Measurements from ENCODE around the gene KAT8. TPM values are rescaled to one million over a fixed set of nuclear protein-coding genes. Genes with fewer than 3 reads are reported as not detected.
A peak's percentile ranks its signal among the peaks of the same experiment; 100 is the strongest.

Gene KAT8
- total and polyA plus RNA-seq, 9 of the 15 experiments (the other 6 are each of a cell fraction or from before 2014, with no cell fraction given) = 10.0 to 98.5 (median 76.4) TPM

- no peak for TF ChIP-seq HES1 (IDR thresholded peaks at IDR 0.05; ENCODE audit: low read depth)
- TF ChIP-seq ETS2 (tag; IDR thresholded peaks at IDR 0.05; ENCODE audit: borderline replicate concordance, poor library complexity, severe bottlenecking) = no peak
- TF ChIP-seq NR0B1 (IDR thresholded peaks at IDR 0.05; ENCODE audit: partially characterized antibody) = no peak
- TF ChIP-seq HEY1 (CRISPR knock-in tag; IDR thresholded peaks at IDR 0.05; ENCODE audit: borderline replicate concordance) = 0 out of 2 replicates have a peak, but pooled peaks have one; percentile 35
- TF ChIP-seq ZNF124 (CRISPR knock-in tag; IDR thresholded peaks at IDR 0.05) = 0 out of 2 replicates have a peak, but pooled peaks have one; percentile 16
- no peak for TF ChIP-seq CREB5 (CRISPR knock-in tag; IDR thresholded peaks at IDR 0.05)
- no peak for TF ChIP-seq ZNF408 (CRISPR knock-in tag; IDR thresholded peaks at IDR 0.05; ENCODE audit: low read depth)
- no peak for TF ChIP-seq NFIX (CRISPR knock-in tag; IDR thresholded peaks at IDR 0.05; ENCODE audit: low read depth)
- TF ChIP-seq HIVEP1 (CRISPR knock-in tag; IDR thresholded peaks at IDR 0.05) = no peak
- TF ChIP-seq CHD1 (IDR thresholded peaks at IDR 0.05; ENCODE audit: low read length) = peak; percentile 97
- no peak for TF ChIP-seq TAF15 (IDR thresholded peaks at IDR 0.05; ENCODE audit: low read depth, low read length)
- peak; percentile 100 for TF ChIP-seq KDM5B (IDR thresholded peaks at IDR 0.05; ENCODE audit: insufficient replicate concordance, low read depth, low read length)
- peak; percentile 2; the same call in 1 of the 2 replicates for TF ChIP-seq GABPA (tag; conservative IDR thresholded peaks at IDR 0.05; ENCODE audit: low read depth)
- peak; percentile 99 for TF ChIP-seq SP1 (CRISPR knock-in tag; IDR thresholded peaks at IDR 0.05)
- peak in 1 of 2 experiments; percentile 100; a peak in 2 of 4 replicates for TF ChIP-seq BCLAF1 (IDR thresholded peaks at IDR 0.05; ENCODE audit: borderline replicate concordance in 1 of 2, control insufficient read depth in 1 of 2, low read depth in 2 of 2, low read length in 1 of 2)
- TF ChIP-seq MTA2 (IDR thresholded peaks at IDR 0.05; ENCODE audit: low read depth) = no peak
- TF ChIP-seq FOXJ2 (tag; IDR thresholded peaks at IDR 0.05) = peak; percentile 66; the same call in 1 of the 2 replicates
- no peak; the same call in 1 of the 2 replicates for TF ChIP-seq CREB1 (IDR thresholded peaks at IDR 0.05)
- peak; percentile 70 for TF ChIP-seq CREB1 (CRISPR knock-in tag; IDR thresholded peaks at IDR 0.05)
- no peak for TF ChIP-seq IRF9 (tag; IDR thresholded peaks at IDR 0.05)
These were observed 62.4 kb downstream of the KAT8 start, which contains the start of gene FUS (continued) for GRCh38 chr16:31179747-31180459.
